ENCODE data around the gene GNAI3. TPM values are rescaled to one million over a fixed set of nuclear protein-coding genes. Genes with fewer than 3 reads are reported as not detected.
A peak's percentile ranks its signal among the peaks of the same experiment; 100 is the strongest.

The GNAI3 gene
- polyA plus RNA-seq, 1 experiment = 4.7 TPM

DNA sequence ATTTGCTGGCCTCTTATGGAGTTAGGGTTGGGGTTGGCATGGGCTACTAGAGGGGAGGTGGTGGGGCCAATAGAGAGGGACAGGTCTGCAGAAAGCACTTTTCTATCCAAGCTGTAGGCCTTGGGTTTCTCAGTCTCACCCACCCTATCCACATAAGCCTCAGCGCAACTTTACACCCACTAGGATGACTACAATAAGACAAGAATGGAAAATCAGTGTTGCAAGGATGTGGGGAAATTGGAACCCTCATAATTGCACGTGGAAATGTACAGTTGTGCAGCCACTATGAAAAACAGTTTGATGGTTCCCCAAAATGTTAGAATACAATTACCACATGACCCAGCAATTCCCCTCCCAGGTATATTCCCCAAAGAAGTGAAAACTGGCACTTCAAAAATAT lies 93.4 kb downstream of the GNAI3 start:
- ChIA-PET CTCF (interaction anchor here (0.7 to 11.8 kb wide), 11 partner anchors 12 to 343 kb away, joined by 4 to 288 read pairs (median 40); partner anchors contain the start of genes AHCYL1, AMPD2, EPS8L3 and GNAI3), POLR2A (no interaction called here)
- TF ChIP-seq, protein P1, sequence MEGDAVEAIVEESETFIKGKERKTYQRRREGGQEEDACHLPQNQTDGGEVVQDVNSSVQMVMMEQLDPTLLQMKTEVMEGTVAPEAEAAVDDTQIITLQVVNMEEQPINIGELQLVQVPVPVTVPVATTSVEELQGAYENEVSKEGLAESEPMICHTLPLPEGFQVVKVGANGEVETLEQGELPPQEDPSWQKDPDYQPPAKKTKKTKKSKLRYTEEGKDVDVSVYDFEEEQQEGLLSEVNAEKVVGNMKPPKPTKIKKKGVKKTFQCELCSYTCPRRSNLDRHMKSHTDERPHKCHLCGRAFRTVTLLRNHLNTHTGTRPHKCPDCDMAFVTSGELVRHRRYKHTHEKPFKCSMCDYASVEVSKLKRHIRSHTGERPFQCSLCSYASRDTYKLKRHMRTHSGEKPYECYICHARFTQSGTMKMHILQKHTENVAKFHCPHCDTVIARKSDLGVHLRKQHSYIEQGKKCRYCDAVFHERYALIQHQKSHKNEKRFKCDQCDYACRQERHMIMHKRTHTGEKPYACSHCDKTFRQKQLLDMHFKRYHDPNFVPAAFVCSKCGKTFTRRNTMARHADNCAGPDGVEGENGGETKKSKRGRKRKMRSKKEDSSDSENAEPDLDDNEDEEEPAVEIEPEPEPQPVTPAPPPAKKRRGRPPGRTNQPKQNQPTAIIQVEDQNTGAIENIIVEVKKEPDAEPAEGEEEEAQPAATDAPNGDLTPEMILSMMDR (IDR thresholded peaks at IDR 0.05; ENCODE audit: insufficient read depth, low read depth, low read length) = no peak
- Histone ChIP-seq H3K27me3 (ENCODE audit: control insufficient read depth, insufficient read depth, low read length) (no peaks in the 10 kb centered on the region), H3K36me3 (ENCODE audit: control insufficient read depth, insufficient read depth, low read length) (no peaks in the 10 kb centered on the region), H3K4me3 (ENCODE audit: low read depth, low read length) (no peak overlapping the region)
- no peak for DNase-seq (ENCODE audit: low read depth)

DNA sequence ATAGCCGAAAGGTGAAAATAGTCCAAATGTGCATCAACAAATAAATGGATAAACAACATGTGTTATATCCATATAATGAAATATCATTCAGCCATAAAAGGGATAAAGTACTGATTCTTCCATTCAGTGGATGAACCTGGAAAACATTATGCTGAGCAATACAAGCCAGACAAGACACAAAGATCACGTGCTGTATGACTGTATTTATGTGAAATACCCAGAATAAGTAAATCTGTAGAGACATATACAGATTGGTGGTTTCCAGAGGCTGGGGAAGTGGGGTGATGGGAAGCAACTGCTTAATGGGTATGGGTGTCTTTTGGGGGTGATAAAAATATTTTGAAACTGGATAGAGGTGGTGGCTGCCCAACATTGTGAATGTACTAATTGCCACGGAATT lies 94.2 kb downstream of the GNAI3 start:
- POLR2A ChIA-PET = no interaction called here
- Histone ChIP-seq H3K36me3 (ENCODE audit: control insufficient read depth, insufficient read depth, low read length) (no peaks in the 10 kb centered on the region), H3K4me3 (ENCODE audit: low read depth, low read length) (no peak overlapping the region), H3K27me3 (ENCODE audit: control insufficient read depth, insufficient read depth, low read length) (no peaks in the 10 kb centered on the region)
- TF ChIP-seq, protein P1 (IDR thresholded peaks at IDR 0.05; ENCODE audit: insufficient read depth, low read depth, low read length) = no peak
- CTCF ChIA-PET = interaction anchor here (0.7 to 11.8 kb wide), 10 partner anchors 11 to 341 kb away, joined by 3 to 288 read pairs (median 4); partner anchors contain the start of genes AHCYL1, AMPD2, GNAI3 and GNAT2
- no peak for DNase-seq (ENCODE audit: low read depth)

DNA sequence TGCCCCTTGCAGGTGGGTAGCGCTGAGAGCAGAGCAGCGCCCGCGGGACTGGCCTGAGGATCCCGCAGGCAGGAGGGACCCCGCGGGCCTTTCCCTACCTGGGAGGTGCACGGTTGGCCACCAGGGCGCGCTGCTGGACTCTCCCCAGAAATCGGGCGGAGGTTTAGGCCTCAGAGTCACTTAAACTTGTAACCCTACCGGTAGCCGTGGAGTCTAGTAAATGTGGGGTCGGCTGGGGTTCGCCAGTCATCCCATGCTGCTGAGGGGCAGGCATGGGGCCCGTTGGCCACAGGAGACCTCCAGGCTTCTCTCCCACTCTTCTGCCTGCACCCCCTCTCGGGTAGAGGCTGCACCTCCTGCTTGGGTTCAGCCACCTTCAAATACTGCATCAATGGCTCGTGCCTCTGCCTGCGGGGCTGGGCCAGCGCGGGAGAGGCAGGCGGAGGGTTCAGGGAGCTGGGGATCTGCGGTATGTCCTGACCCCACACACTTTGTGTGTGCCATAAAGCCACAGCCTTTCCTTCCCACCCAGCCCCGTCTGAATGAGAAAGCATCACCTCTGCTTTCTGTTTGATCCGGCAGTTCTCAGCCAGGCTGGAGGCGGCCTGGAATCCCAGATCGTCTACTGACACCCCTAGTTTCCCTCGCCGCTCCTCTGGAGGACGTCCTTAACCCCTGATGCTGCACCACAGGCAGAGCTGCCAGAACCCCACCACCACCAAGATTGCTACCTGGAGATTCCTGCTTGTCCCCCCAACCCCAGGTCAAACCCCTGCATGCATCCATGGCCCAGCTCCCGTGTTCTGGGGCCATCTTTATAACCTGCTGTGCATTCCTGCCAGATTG lies 95.2 kb downstream of the GNAI3 start:
- TF ChIP-seq, protein P1 (IDR thresholded peaks at IDR 0.05; ENCODE audit: insufficient read depth, low read depth, low read length) = peak; percentile 85
- ChIA-PET CTCF (interaction anchor here (0.7 to 11.8 kb wide), 13 partner anchors 10 to 340 kb away, joined by 3 to 288 read pairs (median 4); partner anchors contain the start of genes AHCYL1, AMPD2, GNAI3 and GNAT2), POLR2A (no interaction called here)
- Histone ChIP-seq H3K36me3 (ENCODE audit: control insufficient read depth, insufficient read depth, low read length) (no peaks in the 10 kb centered on the region), H3K4me3 (ENCODE audit: low read depth, low read length) (no peak overlapping the region), H3K27me3 (ENCODE audit: control insufficient read depth, insufficient read depth, low read length) (no peaks in the 10 kb centered on the region)
- no peak for DNase-seq (ENCODE audit: low read depth)

DNA sequence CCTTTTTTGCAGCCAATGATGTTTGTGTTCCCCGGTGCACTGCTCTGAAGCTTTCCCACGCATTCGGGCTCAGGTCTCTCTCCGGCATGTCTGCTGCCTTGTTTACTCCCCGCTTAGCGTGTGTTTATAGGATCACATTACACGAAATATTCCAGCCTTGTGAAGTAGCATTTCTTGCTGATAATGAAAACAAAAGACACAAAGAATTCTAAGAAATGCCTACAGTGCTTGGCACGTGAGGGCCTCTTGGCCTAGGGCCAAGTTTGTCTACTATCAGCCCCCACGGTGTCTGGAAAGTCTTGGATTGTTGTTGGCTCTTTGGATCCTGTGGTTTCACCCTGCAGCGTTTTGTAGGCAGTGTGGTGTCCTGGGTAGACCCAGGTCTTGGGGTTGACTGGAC lies 96.3 kb downstream of the GNAI3 start:
- H3K27me3 ChIP-seq (ENCODE audit: control insufficient read depth, insufficient read depth, low read length) = no peaks in the 10 kb centered on the region
- ChIA-PET POLR2A (no interaction called here), CTCF (interaction anchor here (0.7 to 10.7 kb wide), 2 partner anchors 32 to 128 kb away, joined by 3 to 288 read pairs; no protein-coding TSS in a partner anchor)
- H3K36me3 ChIP-seq (ENCODE audit: control insufficient read depth, insufficient read depth, low read length) = no peaks in the 10 kb centered on the region
- TF ChIP-seq, protein P1 (IDR thresholded peaks at IDR 0.05; ENCODE audit: insufficient read depth, low read depth, low read length) = no peak
- no peak for DNase-seq (ENCODE audit: low read depth)
- H3K4me3 ChIP-seq (ENCODE audit: low read depth, low read length) = no peak overlapping the region

DNA sequence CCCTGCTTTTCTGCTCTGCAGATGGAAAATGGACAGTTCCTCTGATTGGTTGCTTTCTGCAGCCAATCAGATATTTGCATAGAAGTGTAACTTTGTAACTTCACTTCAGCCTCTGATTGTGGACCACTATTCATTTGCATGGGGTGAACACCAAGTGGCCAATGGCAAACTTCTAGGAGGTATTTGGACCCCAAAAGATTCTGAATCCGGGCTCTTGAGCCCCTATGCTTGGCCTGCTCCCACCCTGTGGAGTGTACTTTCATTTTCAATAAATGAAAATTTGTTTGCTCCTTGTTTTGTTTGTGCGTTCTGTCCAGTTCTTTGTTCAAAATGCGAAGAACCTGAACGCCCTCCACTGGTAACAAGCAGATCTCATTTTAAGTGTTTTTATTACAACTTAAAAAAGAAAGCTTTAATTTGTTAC lies 101.1 kb downstream of the GNAI3 start:
- H3K27me3 ChIP-seq (ENCODE audit: control insufficient read depth, insufficient read depth, low read length) = peaks cover 2% of the 10 kb centered on the region; the same call in 1 of the 2 replicates
- DNase-seq (ENCODE audit: low read depth) = no peak
- H3K36me3 ChIP-seq (ENCODE audit: control insufficient read depth, insufficient read depth, low read length) = no peaks in the 10 kb centered on the region
- peak overlapping the region; percentile 34 for H3K4me3 ChIP-seq (ENCODE audit: low read depth, low read length)
- ChIA-PET CTCF (interaction anchor here (0.7 to 10.9 kb wide), 22 partner anchors 9 to 336 kb away, joined by 3 to 210 read pairs (median 5); partner anchors contain the start of genes AHCYL1, GNAI3 and GPR61), POLR2A (no interaction called here)
- TF ChIP-seq, protein P1 (IDR thresholded peaks at IDR 0.05; ENCODE audit: insufficient read depth, low read depth, low read length) = peak; percentile 60
